HG03280 (cell line): ENCODE results near the gene RAB20.
"Not testable (repeated sequence)": the region's sequence is repeated elsewhere in the genome, so short reads cannot be mapped to it uniquely, and the experiment has no call there.

Experiments used
- ATAC-seq: cut with Tn5 transposase; IDR thresholded peaks from one replicate; pipeline ENCODE4 v1.9.1; 2021; ENCODE audit warnings: mild to moderate bottlenecking, moderate library complexity; ENCODE audit not compliant: unreplicated experiment

The RAB20 gene

DNA sequence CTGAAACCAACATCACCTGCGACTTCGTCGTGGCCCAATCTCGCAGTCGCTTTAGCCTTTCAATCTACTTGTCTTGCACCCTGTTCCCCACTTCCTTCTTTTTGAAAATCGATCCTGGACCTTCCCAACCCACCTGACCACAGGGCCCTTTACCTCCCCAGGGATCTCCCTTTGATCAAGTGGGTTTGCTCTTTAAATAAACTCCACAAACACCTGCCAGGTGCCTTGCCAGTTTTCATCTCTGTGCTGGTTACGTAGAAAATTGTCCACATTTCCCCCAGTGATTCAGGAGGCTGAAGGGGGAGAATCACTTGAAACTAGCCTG, 14.5 kb upstream of the RAB20 start:
- ATAC-seq = no peak

DNA sequence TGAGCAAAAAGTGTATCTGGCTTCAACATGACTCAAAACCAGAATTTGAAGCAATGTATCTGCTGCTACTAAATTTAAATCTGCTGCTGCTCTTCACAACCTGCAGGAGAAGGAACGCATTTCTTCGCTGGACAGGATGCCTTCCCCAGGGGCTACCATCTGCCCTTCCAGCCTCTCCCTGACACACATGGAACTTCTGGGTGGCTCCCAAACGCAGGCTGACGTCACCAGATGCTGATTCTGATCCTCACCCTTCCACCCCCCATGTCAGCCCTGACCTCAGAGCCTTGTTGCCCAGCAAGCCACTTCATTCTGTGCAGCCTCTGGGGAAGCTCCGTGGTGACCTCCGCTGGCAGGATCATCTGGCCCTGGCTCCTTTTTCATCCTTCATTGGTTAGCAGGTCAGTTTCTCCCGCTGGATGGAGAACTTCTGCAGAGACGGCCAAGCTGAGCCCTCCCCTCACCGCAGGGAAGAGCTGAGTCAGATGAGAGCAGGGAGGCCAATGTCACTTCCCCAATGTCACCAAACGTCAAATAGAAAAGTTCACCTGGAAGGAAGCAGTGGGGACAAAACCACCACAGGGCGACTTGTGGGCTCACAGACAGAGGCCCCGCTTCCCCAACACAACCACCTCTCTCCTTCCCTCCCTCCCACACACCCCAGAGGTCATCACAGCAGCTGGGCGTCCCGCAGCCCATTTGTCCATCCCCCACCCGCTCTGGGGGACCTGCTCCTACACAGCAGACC, 14.0 kb upstream of the RAB20 start:
- ATAC-seq = peak; percentile 69

- ATAC-seq = no peak
These were observed 12.6 kb upstream of the RAB20 start for GRCh38 chr13:110574161-110574560.

- ATAC-seq = no peak
These were observed 11.2 kb upstream of the RAB20 start for GRCh38 chr13:110572778-110573118.

DNA sequence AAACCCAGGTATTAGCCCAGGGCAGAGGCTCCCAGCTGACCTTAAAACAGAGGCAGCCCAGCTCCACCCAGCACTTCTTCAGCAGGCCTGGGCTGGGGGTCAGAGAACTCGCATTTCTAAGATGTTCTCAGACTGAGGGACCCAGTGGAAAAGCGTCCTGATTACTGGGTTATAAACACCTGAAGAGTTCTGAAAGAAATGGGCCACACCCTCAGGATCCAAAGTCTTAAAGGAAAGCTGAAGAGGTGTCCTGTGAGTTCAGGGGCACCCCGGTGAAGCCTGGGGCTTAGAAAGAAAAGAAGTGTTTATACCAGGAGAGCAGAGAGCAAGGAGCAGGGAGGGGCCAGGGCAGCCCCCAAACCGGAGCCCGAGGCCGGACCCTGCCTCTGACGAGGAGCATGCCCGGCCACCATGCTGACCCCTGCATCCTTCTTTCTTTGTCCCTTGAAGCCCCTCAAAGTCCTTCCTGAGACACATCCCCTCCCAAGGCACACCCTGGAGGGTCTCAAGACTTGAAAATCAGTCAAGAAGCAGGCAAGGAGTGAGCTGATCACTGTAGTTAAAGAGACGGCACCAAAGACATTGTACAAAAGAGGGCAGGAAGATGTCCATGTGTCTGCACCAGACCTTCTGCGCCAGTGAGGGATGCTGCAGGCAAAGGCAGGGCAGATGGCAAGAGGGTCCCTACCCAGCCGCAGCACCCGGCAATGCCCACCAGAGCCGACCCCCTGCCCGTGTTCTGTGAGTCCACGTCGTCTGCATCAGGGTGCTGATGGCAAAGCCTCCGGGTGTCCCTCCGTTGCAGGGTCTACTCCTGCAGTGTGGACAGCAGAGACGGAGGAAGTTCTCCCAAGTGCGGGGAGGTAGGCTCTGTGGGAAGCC, 10.6 kb upstream of the RAB20 start:
- ATAC-seq = no peak

DNA sequence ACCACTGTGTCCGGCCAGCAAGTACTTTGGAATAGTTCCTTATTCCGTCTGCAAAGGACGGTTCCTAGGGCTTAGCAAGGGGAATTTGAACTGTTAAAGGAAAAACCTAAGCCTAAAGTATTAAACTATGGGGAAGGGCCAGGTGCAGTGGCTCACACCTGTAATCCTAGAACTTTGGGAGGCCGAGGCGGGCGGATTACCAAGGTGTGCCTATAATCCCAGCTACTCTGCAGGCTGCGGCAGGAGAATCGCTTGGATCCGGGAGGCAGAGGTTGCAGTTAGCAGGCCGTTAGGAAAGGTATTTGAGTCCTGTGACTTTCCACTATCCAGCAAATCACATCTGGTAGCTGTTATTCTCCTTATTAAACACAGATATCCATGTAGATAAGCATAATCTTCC, 9.4 kb upstream of the RAB20 start:
- no peak for ATAC-seq

- not testable (repeated sequence) for ATAC-seq
These were observed 8.4 kb upstream of the RAB20 start for GRCh38 chr13:110569962-110570361.

DNA sequence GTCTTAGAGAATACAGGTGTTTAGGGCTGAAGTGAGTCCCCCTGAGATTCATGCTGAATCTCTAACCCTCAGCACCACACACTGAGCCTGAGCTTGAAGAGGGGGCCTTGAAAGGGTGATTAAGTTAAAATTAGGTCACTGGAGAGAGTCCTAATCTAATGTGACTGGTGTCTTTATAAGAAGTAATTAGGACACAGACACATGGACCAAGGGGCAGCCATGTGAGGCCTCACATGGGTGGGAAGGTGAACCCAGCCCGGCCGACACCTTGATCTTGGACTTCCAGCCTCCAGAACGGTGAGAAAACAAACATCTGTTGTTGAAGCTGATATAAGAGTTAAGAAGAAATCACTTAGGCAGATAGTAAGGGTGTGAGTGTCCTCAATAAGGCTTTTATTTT, 7.1 kb upstream of the RAB20 start:
- no peak for ATAC-seq

DNA sequence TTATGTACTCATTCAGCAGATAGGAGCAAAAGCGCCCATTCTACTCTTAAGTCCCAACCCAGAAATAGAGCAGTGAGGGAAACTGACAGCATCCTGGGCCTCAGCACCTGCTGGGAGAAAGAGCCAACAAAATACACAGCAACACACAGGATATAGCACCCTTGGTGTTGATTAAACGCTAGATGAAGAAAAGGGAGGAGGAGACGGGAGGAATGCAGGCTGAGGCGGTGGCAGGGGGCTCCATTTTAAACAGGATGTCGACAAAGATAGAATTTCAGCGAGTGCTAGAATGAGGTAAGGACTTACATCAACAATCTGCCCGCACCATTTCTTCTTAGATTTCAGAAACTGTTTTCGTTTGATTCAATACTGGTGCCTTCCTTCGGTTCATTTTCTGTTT, 4.6 kb upstream of the RAB20 start:
- no peak for ATAC-seq

DNA sequence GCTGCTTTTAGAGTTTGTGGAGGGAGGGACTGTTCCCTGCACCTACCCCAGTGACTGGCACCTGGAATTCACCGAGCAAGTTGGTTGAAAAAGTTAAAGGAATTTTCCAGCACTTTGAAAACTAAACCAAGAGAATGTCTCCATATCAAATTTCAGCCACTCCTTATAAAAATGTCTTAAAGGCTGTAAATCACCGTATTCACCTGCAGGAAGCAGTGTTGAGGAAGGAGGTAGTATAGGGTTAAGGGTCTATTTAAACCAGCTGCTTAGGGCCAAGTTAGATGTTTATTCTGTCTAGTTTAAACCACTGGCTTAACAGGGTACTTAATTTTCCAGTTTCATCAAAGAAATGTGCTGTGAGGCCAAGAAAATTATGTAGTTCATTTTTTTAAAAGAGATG, 3.8 kb upstream of the RAB20 start:
- ATAC-seq = no peak

GRCh38 chr13:110564472-110564985, 3.0 kb upstream of the RAB20 start:
- no peak for ATAC-seq

GRCh38 chr13:110563463-110563774, 1.9 kb upstream of the RAB20 start:
- ATAC-seq = no peak

- no peak for ATAC-seq
These were observed 1.4 kb upstream of the RAB20 start for GRCh38 chr13:110562696-110563462.

- ATAC-seq = no peak
These were observed 595 bp upstream of the RAB20 start for GRCh38 chr13:110562036-110562597.

- peak; percentile 19 for ATAC-seq
These were observed 750 bp downstream of the RAB20 start for GRCh38 chr13:110560601-110561343.

GRCh38 chr13:110559986-110560385, 1.5 kb downstream of the RAB20 start:
- no peak for ATAC-seq

DNA sequence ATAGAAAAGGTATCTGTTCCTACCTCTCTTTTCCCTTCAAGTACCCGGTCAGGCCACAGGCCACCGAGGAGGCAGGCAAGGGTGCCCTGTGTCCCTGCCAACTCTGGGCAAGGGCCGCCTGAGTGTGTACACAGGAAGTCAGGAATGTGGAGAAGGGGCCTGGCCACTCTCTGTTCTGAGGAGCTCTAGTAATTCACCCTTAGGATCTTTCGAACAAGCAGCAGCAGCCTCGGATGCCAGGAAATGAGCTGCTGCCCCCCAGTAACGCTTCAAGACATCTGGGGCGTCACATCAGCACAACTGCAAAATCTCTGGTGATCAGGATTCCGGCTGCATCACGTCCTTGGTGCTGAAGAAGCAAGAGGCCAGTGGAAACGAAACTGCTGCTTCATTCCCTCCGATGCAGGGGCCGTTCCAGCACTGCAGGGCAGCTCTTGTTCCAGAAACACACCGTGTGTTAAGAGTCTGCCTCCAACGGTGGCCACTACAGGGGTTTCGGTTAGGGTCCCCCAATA, 2.0 kb downstream of the RAB20 start:
- ATAC-seq = no peak

DNA sequence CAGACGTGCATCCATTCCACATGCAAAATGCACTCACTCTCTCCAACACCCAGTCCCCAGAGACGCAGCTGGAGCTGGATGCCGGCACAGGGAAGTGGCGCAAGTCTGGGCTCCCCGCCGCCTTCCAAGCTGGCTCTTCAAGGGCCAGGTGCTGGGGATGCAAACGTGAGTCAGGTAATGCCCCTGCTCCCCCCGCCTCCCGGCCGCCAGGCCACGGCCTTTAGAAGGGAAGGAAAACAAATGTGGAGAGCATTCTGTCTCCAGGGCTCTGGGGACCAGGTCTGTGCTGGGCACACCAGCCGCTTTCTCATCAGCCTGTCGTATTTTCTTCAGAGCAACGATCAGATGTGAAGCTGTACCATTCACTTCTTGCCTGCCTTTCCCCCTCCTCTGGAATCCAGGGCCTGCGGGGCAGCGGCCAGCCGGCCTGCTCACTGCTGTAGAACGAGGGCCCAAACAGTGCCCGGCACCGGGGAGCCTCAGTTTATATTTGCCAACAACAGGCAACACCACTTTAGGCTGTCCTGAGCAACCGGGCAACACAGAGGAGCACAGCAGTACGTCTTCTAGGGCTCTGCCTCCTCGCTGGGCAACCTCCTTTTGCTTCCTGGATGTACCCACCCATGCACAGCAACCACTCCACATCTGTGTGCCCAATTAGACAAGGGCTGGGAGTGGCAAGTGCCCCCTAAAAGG, 3.8 kb downstream of the RAB20 start:
- ATAC-seq = no peak

DNA sequence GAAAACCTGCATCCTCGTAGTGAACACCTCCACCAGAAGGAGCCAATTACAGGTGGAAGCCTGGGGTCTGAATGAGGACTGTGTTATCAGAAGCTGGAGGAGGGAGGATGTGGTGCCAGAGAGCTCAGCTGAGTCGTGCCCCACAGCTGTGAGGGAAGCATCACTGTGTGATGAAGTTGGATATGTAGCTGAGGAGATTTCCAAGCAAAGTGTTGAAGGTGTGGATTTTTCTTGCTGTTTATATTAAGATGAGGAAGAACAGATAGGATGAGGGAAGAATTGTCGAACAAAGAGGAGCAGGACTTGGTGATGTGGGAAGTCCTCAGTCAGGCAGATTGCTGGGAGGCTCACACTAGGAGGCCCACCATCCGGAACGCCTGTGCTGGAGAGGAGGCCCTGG, 4.4 kb downstream of the RAB20 start:
- ATAC-seq = no peak

GRCh38 chr13:110556224-110556606, 5.3 kb downstream of the RAB20 start:
- ATAC-seq = no peak
